ENCODE measurements around the gene CDC45. TPM values are rescaled to one million over a fixed set of nuclear protein-coding genes. Genes with fewer than 3 reads are reported as not detected.

CDC45 gene
- polyA plus RNA-seq, 1 experiment: 9.3 TPM

- no peaks in the 10 kb centered on the region for H3K9me3 ChIP-seq (ENCODE audit: control insufficient read depth, insufficient read depth, low read length)
- ChIA-PET CTCF (no interaction called here), POLR2A (no interaction called here)
- DNase-seq (ENCODE audit: low read depth, low spot score): no peak
- no peaks in the 10 kb centered on the region for H3K27me3 ChIP-seq (ENCODE audit: control insufficient read depth, insufficient read depth, low read length)
- TF ChIP-seq CTCF (IDR thresholded peaks at IDR 0.05; ENCODE audit: low read depth, low read length): no peak
- no peak overlapping the region for H3K4me3 ChIP-seq (ENCODE audit: low read depth, low read length)
- H3K27ac ChIP-seq (ENCODE audit: low read depth, low read length): no peak overlapping the region
These were observed 30.3 kb upstream of the CDC45 start for GRCh38 chr22:19449422-19449767.

GRCh38 chr22:19450363-19451175 is 29.2 kb upstream of the CDC45 start:
- no peak for TF ChIP-seq CTCF (IDR thresholded peaks at IDR 0.05; ENCODE audit: low read depth, low read length)
- Histone ChIP-seq H3K4me3 (ENCODE audit: low read depth, low read length) (no peak overlapping the region), H3K27me3 (ENCODE audit: control insufficient read depth, insufficient read depth, low read length) (no peaks in the 10 kb centered on the region), H3K27ac (ENCODE audit: low read depth, low read length) (no peak overlapping the region), H3K9me3 (ENCODE audit: control insufficient read depth, insufficient read depth, low read length) (no peaks in the 10 kb centered on the region)
- DNase-seq (ENCODE audit: low read depth, low spot score): no peak
- ChIA-PET POLR2A (interaction anchor here (0.7 to 1.0 kb wide), 4 partner anchors 16 to 441 kb away, joined by 3 to 7 read pairs (median 4); partner anchors contain the start of genes HIRA and MRPL40), CTCF (interaction anchor here (0.9 kb wide), 2 partner anchors 179 to 271 kb away, joined by 3 read pairs; no protein-coding TSS in a partner anchor)

DNA sequence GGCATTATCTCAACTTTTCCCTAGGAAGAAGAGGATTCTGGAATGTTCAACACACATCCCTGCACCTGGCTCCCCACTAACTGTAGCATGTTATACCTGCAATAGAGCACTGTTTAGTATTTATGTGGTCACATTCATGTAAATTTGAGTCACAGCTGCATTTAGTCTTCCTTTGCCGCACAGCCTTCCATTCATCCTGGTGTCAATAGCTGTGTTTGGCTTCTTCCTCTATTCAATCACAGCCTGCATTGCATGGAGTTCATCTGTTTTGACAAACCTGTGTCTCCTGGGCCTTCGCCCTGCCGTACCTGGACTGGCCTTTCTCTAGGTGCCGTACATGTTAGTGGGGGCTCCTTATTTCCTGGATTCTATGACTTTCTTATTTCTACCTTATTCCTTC is 28.1 kb upstream of the CDC45 start:
- no peak for TF ChIP-seq CTCF (IDR thresholded peaks at IDR 0.05; ENCODE audit: low read depth, low read length)
- no peak for DNase-seq (ENCODE audit: low read depth, low spot score)
- no peak overlapping the region for H3K4me3 ChIP-seq (ENCODE audit: low read depth, low read length)
- no peaks in the 10 kb centered on the region for H3K9me3 ChIP-seq (ENCODE audit: control insufficient read depth, insufficient read depth, low read length)
- no peaks in the 10 kb centered on the region for H3K27me3 ChIP-seq (ENCODE audit: control insufficient read depth, insufficient read depth, low read length)
- ChIA-PET CTCF (interaction anchor here (0.9 kb wide), 1 partner anchor 178 kb away, joined by 3 read pairs; no protein-coding TSS in a partner anchor), POLR2A (interaction anchor here (0.7 kb wide), 1 partner anchor 30 kb away, joined by 3 read pairs; no protein-coding TSS in a partner anchor)
- no peak overlapping the region for H3K27ac ChIP-seq (ENCODE audit: low read depth, low read length)

DNA sequence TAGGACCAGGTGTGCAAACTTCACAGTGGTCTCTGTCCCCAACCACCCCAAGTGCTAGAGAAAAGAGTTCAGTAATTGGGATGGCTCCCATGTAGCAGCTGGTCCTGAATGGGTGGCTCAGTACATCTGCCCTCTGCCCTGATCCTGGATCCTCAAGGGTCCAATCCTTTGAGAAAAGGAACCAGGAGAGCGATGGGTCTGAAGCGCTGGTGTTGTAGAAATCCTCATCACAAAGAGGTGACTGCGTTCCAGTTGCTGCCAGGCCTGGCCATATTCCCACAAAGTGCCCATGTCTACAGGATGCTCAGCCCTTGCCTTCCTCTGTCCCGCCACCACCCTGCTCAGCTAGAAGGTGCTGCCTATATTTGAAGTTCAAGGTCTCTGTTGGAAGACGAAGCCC is 26.0 kb upstream of the CDC45 start:
- Histone ChIP-seq H3K27ac (ENCODE audit: low read depth, low read length) (no peak overlapping the region), H3K4me3 (ENCODE audit: low read depth, low read length) (no peak overlapping the region), H3K27me3 (ENCODE audit: control insufficient read depth, insufficient read depth, low read length) (no peaks in the 10 kb centered on the region), H3K9me3 (ENCODE audit: control insufficient read depth, insufficient read depth, low read length) (no peaks in the 10 kb centered on the region)
- TF ChIP-seq CTCF (IDR thresholded peaks at IDR 0.05; ENCODE audit: low read depth, low read length): no peak
- ChIA-PET CTCF (no interaction called here), POLR2A (no interaction called here)
- no peak for DNase-seq (ENCODE audit: low read depth, low spot score)

GRCh38 chr22:19454156-19454555 is 25.6 kb upstream of the CDC45 start:
- no peak for DNase-seq (ENCODE audit: low read depth, low spot score)
- CTCF ChIA-PET: no interaction called here
- Histone ChIP-seq H3K27me3 (ENCODE audit: control insufficient read depth, insufficient read depth, low read length) (no peaks in the 10 kb centered on the region), H3K27ac (ENCODE audit: low read depth, low read length) (no peak overlapping the region), H3K4me3 (ENCODE audit: low read depth, low read length) (no peak overlapping the region), H3K9me3 (ENCODE audit: control insufficient read depth, insufficient read depth, low read length) (no peaks in the 10 kb centered on the region)
- POLR2A ChIA-PET: no interaction called here
- no peak for TF ChIP-seq CTCF (IDR thresholded peaks at IDR 0.05; ENCODE audit: low read depth, low read length)

Measured in AG04450 (cell line).